ENCODE data around the gene SLC34A2. TPM values are rescaled to one million over a fixed set of nuclear protein-coding genes. Genes with fewer than 3 reads are reported as not detected.
"Not testable (repeated sequence)": the region's sequence is repeated elsewhere in the genome, so short reads cannot be mapped to it uniquely, and the experiment has no call there.

Gene SLC34A2
- not detected in 2 replicates for total RNA-seq (2014; rRNA removed; shearing (Covaris generic))
- not detected in 2 replicates for polyA plus RNA-seq (2015; cell fraction: cytosol; rRNA removed)
- not detected in 2 replicates for polyA plus RNA-seq (2015; cell fraction: nucleus; rRNA removed)

DNA sequence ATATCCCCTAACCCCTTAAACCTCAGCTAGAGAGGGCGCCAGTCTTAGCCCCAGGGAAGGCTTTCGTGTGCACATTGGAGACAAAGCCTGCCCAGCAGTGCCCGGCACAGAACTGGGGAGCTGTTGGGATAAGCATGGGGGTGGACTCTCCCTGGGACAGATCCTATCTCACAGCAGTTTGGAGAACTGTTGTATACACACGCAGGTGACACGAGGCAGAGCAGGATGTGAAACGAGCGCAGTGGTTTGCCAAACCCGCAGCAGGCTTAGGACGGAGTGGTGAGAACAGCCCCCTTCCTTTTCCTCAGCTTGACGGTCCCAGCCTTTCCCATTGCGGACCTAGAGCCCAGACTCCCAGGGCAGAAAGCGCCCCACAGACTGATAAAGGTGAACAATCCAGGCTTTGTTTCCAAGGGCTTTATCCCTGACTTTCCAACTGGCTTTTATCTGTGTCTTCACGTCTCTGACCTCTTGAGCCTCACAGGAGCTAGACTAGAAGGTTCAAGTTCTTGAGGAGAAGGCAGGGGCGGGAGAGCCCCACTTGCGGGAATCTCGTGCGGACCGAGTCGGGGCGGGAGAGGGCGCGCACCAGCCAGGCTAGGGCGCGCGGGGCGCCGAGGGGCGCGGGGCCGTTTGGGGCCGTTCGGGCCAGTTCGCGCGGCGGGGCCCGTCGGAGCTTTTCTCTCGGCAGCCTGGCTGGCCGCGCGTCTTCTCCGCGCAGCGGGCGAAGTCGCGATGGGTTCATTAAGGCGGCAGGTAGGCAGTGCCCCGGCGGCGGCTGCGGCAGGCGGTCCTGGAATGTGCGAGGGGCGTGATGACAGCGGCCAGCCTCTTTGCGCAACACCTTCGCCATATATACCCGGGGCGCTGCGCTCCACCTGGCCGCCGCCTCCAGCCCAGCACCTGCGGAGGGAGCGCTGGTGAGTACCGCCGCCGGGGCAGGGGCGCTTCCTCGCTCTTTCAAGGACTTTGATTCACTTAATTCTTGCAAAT, at the start of gene SLC34A2:
SLC34A2 (plus strand) TSS at position 881 of the 993 bp plus-strand sequence. CDS start 6,650 bp downstream, outside the sequence.
- no peak for DNase-seq (ENCODE audit: low read depth)

- no peak for DNase-seq (ENCODE audit: low read depth)
These were observed 47.0 kb upstream of the SLC34A2 start for GRCh38 chr4:25608644-25609043.

DNA sequence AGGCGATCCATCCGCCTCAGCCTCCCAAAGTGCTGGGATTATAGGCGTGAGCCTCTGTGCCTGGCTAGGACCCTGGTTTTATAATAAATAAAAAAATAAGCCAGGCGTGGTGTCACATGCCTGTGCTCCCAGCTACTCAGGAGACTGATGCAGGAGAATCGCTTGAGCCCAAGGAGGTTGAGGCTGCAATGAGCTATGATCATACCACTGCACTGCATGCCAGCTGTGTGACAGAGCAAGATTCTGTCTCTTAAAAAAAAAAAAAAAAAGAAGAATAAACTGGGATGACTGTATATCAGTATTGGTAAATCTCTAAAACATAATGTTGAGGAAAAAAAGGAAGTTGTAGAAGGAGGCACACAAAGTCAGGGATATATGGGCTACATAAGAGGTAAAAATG, 45.7 kb upstream of the SLC34A2 start:
- DNase-seq (ENCODE audit: low read depth), result no peak

GRCh38 chr4:25613613-25614012, 42.0 kb upstream of the SLC34A2 start:
- not testable (repeated sequence) for DNase-seq (ENCODE audit: low read depth)

DNA sequence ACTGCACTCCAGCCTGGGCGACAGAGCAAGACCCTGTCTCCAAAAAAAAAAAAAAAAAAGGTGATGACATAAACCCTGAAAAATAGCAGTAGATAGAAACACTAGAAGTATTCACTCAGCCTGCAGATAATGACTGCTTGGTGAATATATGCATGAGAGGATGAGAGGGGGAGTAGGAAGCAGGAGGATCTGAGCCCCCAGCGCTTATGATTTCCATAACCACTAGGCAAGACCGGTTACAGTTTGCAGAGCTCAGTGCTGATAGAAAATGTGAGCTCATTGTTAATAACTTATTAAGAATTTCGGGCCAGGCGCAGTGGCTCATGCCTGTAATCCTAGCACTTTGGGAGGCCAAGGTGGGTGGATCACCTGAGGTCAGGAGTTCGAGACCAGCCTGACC, 40.8 kb upstream of the SLC34A2 start:
- no peak for DNase-seq (ENCODE audit: low read depth)

DNA sequence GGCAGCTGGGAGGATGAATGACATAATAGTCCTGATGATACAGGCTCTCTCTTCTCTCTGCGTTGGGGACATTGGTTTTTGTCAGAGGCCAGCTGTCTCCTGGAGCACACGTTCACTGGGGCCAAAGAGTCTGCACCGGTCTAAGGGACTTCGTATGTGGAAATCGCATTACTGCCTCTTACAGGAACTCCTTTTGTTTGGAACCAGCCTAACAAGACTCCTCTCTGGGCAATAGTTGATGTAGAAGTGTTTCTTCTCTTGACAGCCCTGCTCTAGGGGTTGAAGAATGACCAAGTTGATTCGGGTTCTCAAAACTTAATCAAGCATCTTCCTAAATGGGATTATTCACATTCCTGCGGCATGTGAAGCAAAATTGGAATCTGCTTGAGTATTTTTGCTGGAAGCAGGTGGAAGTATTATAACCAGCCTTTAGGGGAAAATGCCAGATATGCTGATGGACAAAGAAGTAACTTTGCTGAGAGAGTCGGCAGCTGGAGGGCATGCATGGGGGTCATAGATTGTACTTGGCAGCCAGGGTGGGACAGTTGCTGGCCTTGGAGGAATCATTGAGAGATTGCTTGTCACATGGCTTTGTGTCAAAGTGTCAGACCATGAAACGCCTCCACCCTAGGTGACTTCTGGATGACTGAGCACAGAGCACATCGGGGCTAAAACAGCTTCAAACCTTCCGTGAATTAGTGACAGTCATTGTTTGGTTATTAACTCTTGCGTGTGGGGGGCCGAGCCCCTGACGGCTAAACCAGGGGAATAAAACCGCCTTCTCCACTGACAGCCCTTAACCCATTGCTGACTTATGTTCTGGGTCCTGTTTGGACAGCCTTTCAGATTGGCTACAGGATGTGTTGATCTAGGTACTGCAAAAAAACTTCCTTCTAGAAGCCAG, 34.4 kb upstream of the SLC34A2 start:
- no peak for DNase-seq (ENCODE audit: low read depth)

DNA sequence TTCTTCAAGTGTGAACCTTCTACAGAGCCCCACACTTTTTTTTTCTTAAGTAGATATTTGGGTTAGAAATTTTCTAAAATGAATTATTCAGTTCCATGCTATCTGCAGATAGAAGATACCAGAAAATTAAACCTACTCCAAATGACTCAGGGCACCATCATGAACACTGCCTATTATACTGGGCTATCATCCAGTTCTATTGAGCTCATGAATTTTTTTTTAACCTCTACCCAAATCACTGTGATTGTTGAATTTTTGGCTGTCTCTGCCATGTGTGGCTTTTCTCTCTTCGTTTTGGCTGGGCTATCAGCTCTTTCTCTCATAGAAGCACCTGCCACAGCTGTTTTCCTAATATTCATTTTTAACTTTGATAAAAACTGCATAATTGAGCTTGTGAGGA, 31.0 kb upstream of the SLC34A2 start:
- DNase-seq (ENCODE audit: low read depth), result no peak

GRCh38 chr4:25628451-25628850, 27.2 kb upstream of the SLC34A2 start:
- no peak for DNase-seq (ENCODE audit: low read depth)

DNA sequence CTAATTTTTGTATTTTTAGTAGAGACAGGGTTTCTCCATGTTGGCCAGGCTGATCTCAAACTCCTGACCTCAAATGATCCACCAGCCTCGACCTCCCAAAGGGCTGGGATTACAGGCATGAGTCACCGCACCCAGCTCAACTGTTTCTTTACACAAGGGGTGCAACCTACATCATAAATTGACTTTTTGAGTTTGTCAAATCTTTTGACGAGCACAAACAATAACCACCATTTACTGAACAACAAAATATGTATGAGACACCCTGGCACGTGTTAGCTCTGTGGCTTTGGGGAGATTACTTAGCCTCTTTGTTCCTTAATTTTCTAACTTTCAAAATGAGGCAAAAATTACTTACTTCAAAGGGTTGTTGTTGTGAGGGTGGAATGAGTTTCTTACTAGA, 23.5 kb upstream of the SLC34A2 start:
- DNase-seq (ENCODE audit: low read depth), result no peak

DNA sequence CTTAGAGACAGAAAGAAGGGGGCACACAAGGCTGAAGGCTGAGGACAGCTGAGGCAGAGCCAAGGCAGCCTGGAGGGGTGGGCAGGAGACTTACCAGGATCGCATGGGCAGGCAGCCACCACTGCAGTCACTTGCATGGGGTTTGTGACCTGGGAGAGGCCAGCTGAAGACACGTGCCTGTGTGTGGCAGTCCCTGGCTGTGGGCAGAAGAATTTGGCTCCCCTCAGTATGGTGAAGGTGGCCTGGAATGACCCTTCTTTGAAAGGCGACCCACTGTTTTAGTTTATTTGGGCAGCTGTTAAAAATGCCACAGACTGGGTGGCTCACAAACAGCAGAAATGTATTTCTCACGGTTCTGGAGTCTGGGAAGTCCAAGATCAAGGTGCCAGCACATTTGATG, 22.1 kb upstream of the SLC34A2 start:
- DNase-seq (ENCODE audit: low read depth), result no peak

DNA sequence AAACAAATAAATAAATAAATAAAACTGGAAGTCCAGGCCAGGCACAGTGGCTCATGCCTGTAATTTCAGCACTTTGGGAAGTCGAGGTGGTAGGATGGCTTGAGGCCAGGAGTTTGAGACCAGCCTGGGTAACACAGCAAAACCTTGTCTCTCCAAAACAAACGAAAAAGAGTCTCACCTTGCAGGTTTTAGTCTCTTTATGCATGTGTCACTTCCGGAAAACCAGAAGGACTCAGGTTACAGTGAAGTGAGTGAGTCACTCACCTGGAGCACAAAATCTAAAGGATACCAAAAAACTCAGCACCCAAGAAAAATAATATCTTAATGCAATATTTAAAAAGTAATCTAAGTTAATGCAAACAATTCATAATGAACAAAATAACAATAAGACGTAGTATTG, 20.1 kb upstream of the SLC34A2 start:
- no peak for DNase-seq (ENCODE audit: low read depth)

GRCh38 chr4:25637581-25638220, 17.9 kb upstream of the SLC34A2 start:
- DNase-seq (ENCODE audit: low read depth), result no peak

DNA sequence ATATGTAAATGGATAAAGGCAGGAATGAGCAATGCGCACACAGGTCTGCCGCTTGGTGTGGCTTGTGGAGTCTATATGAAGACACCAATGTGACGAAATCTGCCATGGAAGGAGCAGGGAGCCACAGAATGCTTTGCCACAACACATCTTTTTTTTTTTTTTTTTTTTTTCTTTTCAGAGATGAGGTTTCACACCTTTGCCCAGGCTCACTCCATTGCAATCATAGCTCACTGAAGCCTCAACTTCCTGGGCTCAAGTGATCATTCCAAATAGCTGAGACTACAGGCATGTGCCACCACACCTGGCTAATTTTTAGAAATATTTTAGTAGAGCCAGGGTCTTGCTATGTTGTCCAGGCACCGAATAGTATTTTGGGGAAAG, 17.4 kb upstream of the SLC34A2 start:
- DNase-seq (ENCODE audit: low read depth), result no peak

DNA sequence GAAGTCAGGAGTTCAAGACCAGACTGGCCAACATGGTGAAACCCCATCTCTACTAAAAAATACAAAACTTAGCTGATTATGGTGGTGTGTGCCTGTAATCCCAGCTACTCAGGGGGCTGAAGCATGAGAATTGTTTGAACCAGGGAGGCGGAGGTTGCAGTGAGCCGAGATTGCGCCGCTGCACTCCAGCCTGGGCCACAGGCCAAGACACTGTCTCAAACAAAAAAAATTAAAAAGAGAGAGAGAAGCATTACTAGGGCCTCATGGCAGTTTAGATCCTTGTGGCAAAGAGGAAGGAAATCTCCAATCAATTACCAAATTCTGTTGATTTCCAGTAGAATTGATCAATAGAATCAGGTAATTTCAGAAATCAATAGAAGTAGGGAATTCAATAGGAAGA, 16.8 kb upstream of the SLC34A2 start:
- no peak for DNase-seq (ENCODE audit: low read depth)

GRCh38 chr4:25650311-25650710, 5.3 kb upstream of the SLC34A2 start:
- DNase-seq (ENCODE audit: low read depth), result no peak

DNA sequence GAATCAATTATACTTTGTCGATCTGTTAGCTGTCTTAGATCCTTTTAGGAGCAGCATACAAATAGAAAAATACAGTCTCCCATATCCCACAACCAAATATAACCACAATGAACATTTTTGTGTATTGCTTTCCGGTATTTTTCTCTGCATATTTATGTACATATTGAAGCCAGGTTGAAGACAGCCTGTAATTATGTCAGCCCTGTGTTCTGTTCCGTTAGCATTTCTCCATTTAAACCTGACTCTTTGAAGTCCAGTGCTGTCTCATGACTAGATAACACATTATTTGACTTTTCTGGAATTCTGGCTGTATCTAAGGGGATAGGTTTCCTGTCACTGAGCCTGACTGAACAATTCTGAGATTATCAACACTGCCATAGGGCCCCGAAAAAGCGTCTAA, 4.0 kb upstream of the SLC34A2 start:
- DNase-seq (ENCODE audit: low read depth), result no peak

DNA sequence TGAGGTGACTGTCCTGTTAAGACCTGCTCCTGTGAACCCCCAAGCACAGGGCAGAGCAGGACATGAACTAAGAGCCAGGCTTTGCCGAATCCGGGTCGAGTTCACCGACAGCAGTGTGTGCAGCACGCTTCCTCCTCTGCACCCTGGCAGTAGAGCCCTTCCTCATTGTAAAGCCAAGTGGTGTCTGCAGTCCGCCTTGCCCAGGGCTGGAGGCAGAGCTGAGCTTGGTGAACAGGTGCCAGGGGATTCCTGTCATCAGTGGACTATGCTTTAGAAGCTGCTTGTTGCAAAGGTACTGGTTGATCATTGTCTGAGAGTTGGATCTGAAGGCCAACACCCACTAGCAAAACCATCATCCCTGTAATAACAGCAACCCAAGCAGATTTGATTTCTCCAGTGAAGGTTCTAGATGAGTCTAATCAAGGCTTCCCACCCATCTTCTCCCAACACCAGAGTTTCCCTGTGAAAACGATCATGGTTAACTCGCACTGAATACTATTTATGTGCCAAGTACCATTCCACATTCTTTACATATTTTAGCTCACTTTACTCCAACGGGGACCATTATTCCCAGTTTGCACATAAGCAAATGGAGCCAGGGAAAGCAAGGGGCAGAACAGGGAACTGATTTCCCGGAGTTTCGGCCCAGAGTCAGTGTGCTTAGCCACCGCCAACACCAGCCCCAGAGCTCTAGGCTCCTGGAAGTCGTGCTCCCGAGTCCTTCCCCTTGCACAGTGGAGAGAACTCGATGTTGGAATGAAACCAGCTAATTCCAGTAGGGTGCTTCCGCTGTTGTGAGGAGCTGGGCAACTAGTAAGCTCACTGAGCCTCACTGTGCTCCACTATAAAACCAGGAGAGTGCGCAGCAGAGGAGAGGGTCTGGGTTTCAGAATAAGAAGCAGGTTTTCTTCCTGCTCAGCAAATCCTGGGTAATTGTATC, 1.4 kb upstream of the SLC34A2 start:
- no peak for DNase-seq (ENCODE audit: low read depth)

DNA sequence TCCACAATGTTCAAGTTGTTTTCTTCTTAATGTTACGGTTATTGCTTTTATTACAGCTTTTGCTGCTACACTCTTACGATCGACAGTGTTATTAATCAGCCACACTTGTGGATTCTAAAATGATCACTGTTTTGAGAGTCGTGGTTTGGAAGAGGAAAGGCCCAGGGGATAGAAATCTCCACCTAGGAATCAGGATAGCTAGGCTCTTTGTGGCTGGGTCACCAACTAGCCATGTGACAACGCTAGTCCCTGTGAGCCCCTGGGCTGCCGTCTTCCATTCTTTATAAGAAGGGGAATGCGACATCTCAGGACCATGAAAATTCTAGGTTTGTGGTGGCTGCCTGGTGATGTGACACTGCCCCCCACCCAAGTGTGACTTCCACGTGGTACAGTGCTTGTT, 380 bp downstream of the SLC34A2 start:
- DNase-seq (ENCODE audit: low read depth), result no peak

- DNase-seq (ENCODE audit: low read depth), result no peak
These were observed 2.7 kb downstream of the SLC34A2 start for GRCh38 chr4:25658357-25658771.

DNA sequence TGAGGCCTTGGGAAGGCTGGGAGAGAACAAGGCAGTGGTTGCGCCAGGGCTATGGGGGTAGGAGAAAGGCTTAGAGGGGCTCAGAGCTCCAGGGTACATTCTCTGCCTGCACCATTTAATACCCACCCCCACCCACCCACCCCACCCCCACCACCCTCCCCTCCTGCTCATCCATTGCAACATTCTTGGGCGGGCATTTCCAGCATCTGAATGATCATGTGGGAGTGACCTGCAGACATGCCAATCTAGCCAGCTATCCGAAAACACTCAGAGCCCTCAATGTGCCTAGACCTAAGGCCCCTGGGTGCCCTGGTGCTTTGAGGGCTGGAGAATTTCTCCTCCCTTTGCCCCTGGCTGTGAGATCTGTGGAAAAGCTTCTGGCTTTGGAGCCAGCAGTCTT, 3.1 kb downstream of the SLC34A2 start:
- no peak for DNase-seq (ENCODE audit: low read depth)
